Dermis microvascular lymphatic vessel endothelial cell (primary cell): ENCODE data around the gene ALLC. TPM values are rescaled to one million over a fixed set of nuclear protein-coding genes. Genes with fewer than 3 reads are reported as not detected.

Experiments
- DNase-seq, 2 donors: peaks; one replicate each; pipeline versions ENCODE4 v3.0.0 to v3.0.0-alpha.2; 2010; ENCODE audit warnings: low read depth in 2 of 2
- total RNA-seq: library from RNA; depleted of rRNA; stranded (reverse); fragments of >200 nt; gene quantifications from 2 replicates; pipeline ENCODE4 v1.2.1, GENCODE V29; 2014

Gene ALLC
- total RNA-seq, 1 donor from 2014 or later, result not detected

DNA sequence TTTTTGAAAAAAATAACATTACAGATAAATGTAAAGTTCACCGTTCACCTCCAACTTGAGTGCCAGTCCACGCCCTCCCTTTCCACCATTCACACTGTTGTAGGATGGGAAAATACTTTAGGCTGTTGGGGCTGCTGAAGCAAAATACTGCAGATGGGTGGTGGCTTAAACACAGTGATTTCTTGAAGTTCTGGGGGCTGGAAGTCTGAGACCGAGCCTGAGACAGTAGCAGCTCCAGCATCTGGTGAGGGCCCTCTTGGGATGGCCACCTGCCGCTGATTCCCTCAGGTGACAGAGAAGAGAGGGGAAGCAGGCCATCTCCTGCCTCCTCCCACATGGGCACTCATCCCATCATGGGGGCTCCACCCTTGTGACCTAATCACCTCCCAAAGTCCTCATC, 17.7 kb downstream of the ALLC start:
- no peak for DNase-seq

GRCh38 chr2:3677436-3677835, 19.4 kb downstream of the ALLC start:
- no peak for DNase-seq

- DNase-seq, result no peak
Observed at GRCh38 chr2:3678212-3678611, 20.2 kb downstream of the ALLC start.

GRCh38 chr2:3679180-3679579, 21.2 kb downstream of the ALLC start:
- no peak for DNase-seq

DNA sequence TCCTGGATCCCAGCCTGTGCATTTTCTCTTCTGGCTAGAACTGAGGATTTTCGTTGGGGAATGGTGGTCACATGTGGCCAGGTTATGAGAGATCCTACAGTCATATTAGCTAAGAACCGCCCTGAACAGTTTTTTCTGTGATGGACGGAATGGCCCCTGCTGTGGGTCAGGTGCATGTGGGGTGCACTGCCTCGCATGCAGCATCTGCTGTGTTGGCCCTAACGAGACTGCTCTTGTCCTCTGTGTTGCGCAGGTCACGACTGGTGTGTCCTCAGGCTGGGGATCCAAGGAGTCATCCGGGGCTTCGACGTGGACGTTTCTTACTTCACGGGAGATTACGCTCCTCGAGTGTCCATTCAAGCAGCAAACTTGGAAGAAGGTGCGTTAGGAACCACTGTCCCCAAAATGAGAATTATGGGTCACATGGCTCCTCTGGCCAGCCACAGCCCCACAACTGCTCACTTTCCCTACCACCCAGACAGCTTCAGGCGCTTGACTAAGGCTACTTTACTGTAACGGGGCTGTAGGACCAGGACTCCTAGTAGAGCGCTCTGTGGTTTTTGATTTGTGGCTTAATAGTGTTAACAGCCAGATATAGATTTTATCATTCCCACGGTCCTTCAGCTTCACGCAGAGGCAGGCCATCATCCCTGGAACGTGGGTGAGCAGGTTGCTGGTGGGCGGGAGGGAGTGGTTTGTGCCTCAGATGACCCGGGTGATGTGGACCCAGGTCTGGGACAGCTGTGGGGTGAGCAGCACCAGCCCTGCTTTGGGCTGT, 21.8 kb downstream of the ALLC start:
- DNase-seq, result no peak

GRCh38 chr2:3680548-3681345, 22.7 kb downstream of the ALLC start:
- DNase-seq, result no peak

DNA sequence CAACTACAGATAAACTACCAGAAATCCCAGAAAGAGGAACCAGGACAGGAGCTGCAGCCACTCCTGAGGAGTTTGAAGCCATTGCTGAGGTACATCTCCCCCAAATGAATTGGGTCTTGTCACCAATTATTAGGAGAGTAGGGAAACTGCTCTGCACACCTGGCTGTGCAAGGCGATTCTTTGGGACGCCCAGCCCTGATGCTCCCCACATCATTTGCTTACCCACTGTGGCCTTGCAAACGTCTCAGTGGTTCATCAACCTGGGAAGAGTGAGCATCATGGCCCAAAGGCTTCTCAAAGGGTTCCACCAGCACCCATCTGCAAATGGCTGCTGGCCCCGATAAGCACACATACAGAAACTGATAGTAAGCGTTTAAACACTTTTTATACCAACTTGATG, 23.6 kb downstream of the ALLC start:
- no peak for DNase-seq

GRCh38 chr2:3682811-3683210, 24.8 kb downstream of the ALLC start:
- no peak for DNase-seq

- no peak for DNase-seq
Observed at GRCh38 chr2:3683748-3684454, 25.9 kb downstream of the ALLC start.

GRCh38 chr2:3689998-3690748, 32.2 kb downstream of the ALLC start:
- no peak for DNase-seq

- peak; percentile 18 to 43 for DNase-seq
Observed at GRCh38 chr2:3692375-3692774, 34.4 kb downstream of the ALLC start.

DNA sequence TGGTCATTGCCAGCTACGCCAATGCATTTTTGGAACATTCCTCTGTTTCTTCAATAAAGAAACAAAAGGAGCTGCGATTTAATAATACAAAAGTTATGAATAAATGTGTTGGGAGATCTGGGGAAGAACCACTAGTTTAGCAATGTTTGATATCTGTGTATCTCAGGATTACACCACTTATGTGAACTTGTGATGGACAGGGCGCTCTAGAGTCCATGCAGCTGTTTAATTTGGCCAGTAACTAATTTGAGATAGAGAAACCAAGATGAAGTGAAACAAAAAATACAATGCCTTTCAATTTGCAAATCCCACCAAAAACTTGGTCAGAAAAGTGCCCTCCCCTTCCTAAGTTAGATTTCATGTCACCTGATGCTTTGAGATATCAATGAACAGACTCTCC, 38.5 kb downstream of the ALLC start:
- DNase-seq, result no peak

DNA sequence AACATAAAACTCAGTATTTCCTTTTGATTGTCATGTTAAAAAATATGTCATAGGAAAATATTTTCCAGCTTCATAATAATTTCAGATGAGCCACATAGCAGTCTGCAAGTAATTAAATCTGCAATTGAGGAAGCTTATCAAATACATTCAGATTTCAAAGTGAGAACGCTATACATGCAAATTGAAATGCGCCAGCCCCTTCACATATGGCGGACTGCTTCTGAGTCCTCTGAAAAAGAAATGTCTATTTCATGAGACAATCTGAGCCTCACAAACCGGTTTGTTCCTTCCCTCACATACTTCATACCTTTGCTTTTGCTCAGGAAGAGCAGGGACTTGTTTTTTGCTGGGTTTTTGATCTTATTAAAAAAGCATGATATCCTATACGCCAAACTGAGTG, 43.1 kb downstream of the ALLC start:
- no peak for DNase-seq

DNA sequence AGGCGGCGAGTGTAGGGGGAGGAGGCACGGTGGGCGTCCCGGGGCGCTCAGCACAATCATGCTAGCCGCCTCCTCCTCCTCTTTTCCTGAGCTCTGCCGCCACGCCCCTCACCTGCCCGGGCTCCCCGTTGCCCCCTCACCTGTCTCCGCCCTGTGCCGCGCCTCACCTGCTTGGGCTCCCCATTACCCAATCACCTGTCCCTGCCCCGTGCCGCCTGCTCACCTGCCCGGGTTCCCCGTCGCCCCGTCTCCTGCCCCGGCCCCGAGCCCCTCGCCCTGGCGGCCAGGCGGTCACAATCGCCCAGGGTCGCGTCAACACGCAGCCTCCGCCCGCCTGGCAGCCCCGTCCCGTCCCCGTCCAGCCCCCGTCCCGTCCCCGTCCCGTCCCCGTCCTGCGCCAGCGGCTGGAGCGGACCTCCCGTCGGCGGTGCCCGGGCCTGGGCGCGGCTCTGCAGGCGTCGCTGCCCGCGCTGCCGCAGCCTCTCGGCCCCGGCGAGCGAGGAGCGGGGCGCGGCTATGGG, 45.3 kb downstream of the ALLC start, which contains the start of gene DCDC2C:
Gene DCDC2C (plus strand): TSS at position 340 of the 521 bp plus-strand sequence. CDS start 177 bp downstream, at position 517.
- no peak for DNase-seq

GRCh38 chr2:3703757-3704355, 45.9 kb downstream of the ALLC start:
- no peak for DNase-seq

- DNase-seq, result no peak
Observed at GRCh38 chr2:3704692-3705091, 46.7 kb downstream of the ALLC start.

GRCh38 chr2:3705782-3706181, 47.8 kb downstream of the ALLC start:
- no peak for DNase-seq

DNA sequence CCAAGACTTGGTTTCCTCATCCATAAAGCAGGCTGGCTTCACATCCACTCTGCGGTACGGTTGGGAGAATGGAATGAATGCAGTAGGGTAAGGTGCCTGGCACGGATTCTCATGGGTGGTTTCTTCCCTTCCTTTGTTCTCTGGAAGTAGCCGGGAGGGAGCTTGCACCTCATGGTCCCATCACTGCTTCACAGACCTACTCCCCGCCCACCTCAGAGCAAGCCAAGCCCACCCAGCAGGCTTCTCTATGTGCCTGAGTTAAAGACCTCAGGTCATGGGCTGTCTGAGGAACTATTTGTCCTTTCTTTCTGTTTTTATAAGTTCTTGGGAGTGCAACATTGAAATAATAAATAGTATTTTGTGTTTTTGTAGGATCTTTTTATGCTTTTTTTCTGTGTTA, 48.9 kb downstream of the ALLC start:
- no peak for DNase-seq

DNA sequence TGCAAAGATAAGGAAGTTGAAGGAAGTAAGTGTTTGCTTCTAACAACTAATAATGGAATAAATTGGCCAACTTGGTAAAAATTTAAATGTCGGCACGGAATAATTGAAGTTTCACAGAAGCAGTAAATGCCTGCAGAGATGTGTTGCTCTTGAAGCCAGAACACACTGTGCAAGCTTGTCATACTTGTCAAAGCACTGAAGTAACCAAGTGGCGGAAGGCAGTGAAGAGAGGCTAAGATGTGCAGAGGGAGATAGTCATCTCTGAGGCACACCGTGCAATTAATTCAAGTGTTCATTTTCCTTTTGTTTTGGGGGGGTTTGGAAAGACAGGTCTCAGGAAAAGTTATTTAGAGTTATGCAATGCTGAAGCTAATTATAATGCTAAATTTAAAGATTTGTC, 50.6 kb downstream of the ALLC start:
- no peak for DNase-seq

DNA sequence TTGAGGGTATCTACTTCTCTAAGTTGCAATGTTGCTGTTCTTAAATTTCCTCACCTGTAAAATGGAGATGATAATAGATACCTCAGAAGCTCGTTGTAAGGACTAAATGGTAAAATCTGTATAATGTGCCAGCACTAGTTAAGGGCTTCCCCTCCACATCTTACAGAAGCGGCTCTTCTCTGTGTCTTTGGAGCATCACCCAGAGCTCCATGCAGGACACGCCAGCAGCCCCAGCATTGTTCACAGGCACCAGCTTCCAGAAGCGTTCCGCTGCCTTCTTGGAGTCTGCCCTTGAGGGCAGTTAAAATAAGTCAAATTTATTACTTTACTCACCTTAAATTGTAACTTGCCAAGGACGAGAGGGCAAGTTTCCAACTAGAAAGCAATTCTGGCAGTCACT, 51.2 kb downstream of the ALLC start:
- DNase-seq, result no peak

DNA sequence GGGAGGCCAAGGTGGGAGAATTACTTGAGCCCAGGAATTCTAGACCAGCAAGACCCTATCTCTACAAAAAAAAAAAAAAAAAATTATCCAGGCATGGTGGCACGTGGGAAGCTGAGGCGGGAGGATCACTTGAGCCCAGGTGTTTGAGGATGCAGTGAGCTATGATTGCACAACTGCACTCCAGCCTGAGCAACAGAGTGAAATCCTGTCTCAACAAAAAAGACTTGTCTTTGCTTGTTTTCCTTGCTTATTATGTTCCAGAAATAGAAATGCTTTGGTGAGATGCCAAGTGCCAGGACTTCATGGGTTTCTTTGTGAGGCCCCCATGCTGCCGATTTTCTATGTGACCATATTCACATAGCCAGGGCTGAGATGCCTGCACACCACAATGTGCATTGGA, 54.4 kb downstream of the ALLC start:
- no peak for DNase-seq
